Endothelial cell of umbilical vein (primary cell): ENCODE data around the gene ANKRD33. TPM values are rescaled to one million over a fixed set of nuclear protein-coding genes. Genes with fewer than 3 reads are reported as not detected.

Experiments used
- BruUV-seq: library from RNA; stranded (reverse); fragments of 400-500 nt; replicated peaks from 2 replicates; lab custom pipeline; 2021; lab: Mats Ljungman, UMichigan
- CTCF ChIA-PET: fragments of 300-600, 350-600 bp; sonication (Branson Sonifier 250); formaldehyde crosslinking; loops from one replicate; lab custom pipeline; 2021; ENCODE audit warnings: antibody characterized with exemption, inconsistent platforms; lab: Charles Lee
- POLR2A ChIA-PET: fragments of 300-600, 350-600 bp; sonication (Branson Sonifier 250); formaldehyde crosslinking; loops from one replicate; lab custom pipeline; 2021; ENCODE audit warnings: antibody characterized with exemption, inconsistent platforms; lab: Charles Lee
- DNase-seq: peaks from one replicate; pipeline ENCODE4 v3.0.0-alpha.2; 2011; ENCODE audit warnings: low read depth, low spot score
- FAIRE-seq: peaks from 2 replicates; lab custom pipeline; 2011; peaks lifted over from hg19 to GRCh38; lab: Jason Lieb, UNC
- H2AFZ ChIP-seq: 2 replicates; pipeline ENCODE4 v1.6.0; 2012; ENCODE audit warnings: low read depth, low read length, control low read depth, inconsistent platforms
- H3K27ac ChIP-seq: 2 replicates; pipeline ENCODE4 v1.5.1; 2011; ENCODE audit warnings: low read depth, mild to moderate bottlenecking, control low read depth, low read length, moderate library complexity; ENCODE audit not compliant: insufficient read depth
- H3K27me3 ChIP-seq, 2 experiments: 2 replicates each; pipeline versions ENCODE4 v1.6.0 to v1.6.1; 2011; ENCODE audit warnings: low read length in 2 of 2, mixed read lengths in 1 of 2; ENCODE audit not compliant: control insufficient read depth in 2 of 2, insufficient read depth in 2 of 2
- H3K36me3 ChIP-seq, 2 experiments: 2 replicates in 1 of 2; 3 replicates in 1 of 2; pipeline ENCODE4 v1.5.1; 2011; ENCODE audit warnings: low read length in 2 of 2, mild to moderate bottlenecking in 1 of 2, moderate library complexity in 1 of 2; ENCODE audit not compliant: control insufficient read depth in 2 of 2, insufficient read depth in 2 of 2; ENCODE audit errors: extremely low read depth in 1 of 2
- H3K4me1 ChIP-seq: 3 replicates; pipeline ENCODE4 v1.5.1; 2011; ENCODE audit warnings: mild to moderate bottlenecking, low read length; ENCODE audit not compliant: control insufficient read depth, insufficient read depth; ENCODE audit errors: extremely low read depth
- H3K4me2 ChIP-seq: 2 replicates; pipeline ENCODE4 v1.6.1; 2011; ENCODE audit warnings: low read length, control low read depth, mixed read lengths; ENCODE audit not compliant: insufficient read depth
- H3K4me3 ChIP-seq, 3 experiments: fragments of 200-600 bp in 1 of 3; sonication (generic), shearing (Covaris generic) in 1 of 3; replicated peaks in 1 of 3; 2 replicates each; pipeline ENCODE4 v1.5.1; 2011 to 2016; ENCODE audit warnings: control low read depth in 3 of 3, low read length in 3 of 3, mild to moderate bottlenecking in 2 of 3, inconsistent platforms in 1 of 3, low read depth in 1 of 3, moderate library complexity in 1 of 3; ENCODE audit not compliant: insufficient read depth in 1 of 3
- H3K79me2 ChIP-seq: 2 replicates; pipeline ENCODE4 v1.6.0; 2012; ENCODE audit warnings: low read length, inconsistent platforms; ENCODE audit not compliant: control insufficient read depth, insufficient read depth
- H3K9ac ChIP-seq: replicated peaks from 2 replicates; pipeline ENCODE3; 2011; ENCODE audit warnings: low read length, control low read depth; ENCODE audit not compliant: insufficient read depth; ENCODE audit errors: extremely low read depth
- H3K9me1 ChIP-seq: replicated peaks from 3 replicates; pipeline ENCODE4 v1.6.0; 2011; ENCODE audit warnings: mild to moderate bottlenecking, low read length; ENCODE audit not compliant: control insufficient read depth, insufficient read depth; ENCODE audit errors: extremely low read depth
- H3K9me3 ChIP-seq: replicated peaks from 2 replicates; pipeline ENCODE4 v1.5.1; 2012; ENCODE audit warnings: low read length, inconsistent platforms; ENCODE audit not compliant: control insufficient read depth, insufficient read depth
- H4K20me1 ChIP-seq: replicated peaks from 2 replicates; pipeline ENCODE3; 2011; ENCODE audit warnings: mild to moderate bottlenecking, low read length; ENCODE audit not compliant: control insufficient read depth, insufficient read depth; ENCODE audit errors: extremely low read depth
- EZH2 ChIP-seq: IDR thresholded peaks from 2 replicates; pipeline ENCODE4 v1.6.1; 2012; ENCODE audit warnings: borderline replicate concordance, low read depth, mild to moderate bottlenecking, moderate library complexity, low read length, inconsistent platforms; ENCODE audit not compliant: severe bottlenecking
- FOS ChIP-seq: IDR thresholded peaks from 2 replicates; pipeline ENCODE4 v1.6.1; 2011; ENCODE audit warnings: mild to moderate bottlenecking, low read length, moderate library complexity, borderline replicate concordance; ENCODE audit not compliant: insufficient read depth
- GATA2 ChIP-seq: IDR thresholded peaks from 2 replicates; pipeline ENCODE4 v1.7.0; 2011; ENCODE audit warnings: low read depth, mild to moderate bottlenecking, moderate library complexity, mixed read lengths, low read length; ENCODE audit not compliant: insufficient read length, insufficient read depth
- JUN ChIP-seq: IDR thresholded peaks from 2 replicates; pipeline ENCODE4 v1.6.1; 2011; ENCODE audit warnings: borderline replicate concordance, low read depth; ENCODE audit not compliant: insufficient read length, insufficient read depth
- MYC ChIP-seq: IDR thresholded peaks from one replicate; pipeline ENCODE4 v1.6.1; 2011; ENCODE audit warnings: mild to moderate bottlenecking, low read depth, low read length
- POLR2A ChIP-seq: IDR thresholded peaks from 2 replicates; pipeline ENCODE4 v1.6.1; 2012; ENCODE audit warnings: low read depth, mild to moderate bottlenecking, control low read depth, low read length
- POLR2AphosphoS5 ChIP-seq: IDR thresholded peaks from 2 replicates; pipeline ENCODE4 v1.6.1; 2012; ENCODE audit warnings: low read depth, mild to moderate bottlenecking, control low read depth, low read length, moderate library complexity; ENCODE audit not compliant: insufficient read depth
- dilution Hi-C: fragments of 300-500 bp; cut with MboI; formaldehyde crosslinking; loops from one replicate; pipeline ENCODE4 v1.15.0; 2019; ENCODE audit warnings: low sequenced_read_pairs; ENCODE audit not compliant: extremely low pct_ligation_motif_present
- intact Hi-C: fragments of 100-400 bp; cut with micrococcal nuclease; formaldehyde crosslinking; loops from one replicate; pipeline ENCODE4 v1.10.0; 2022
- polyA plus RNA-seq, 4 experiments: library from polyadenylated mRNA; depleted of rRNA in 3 of 4; stranded (reverse) in 3 of 4; unstranded in 1 of 4; fragments of >200 nt; gene quantifications; 2 replicates each; pipeline versions ENCODE4 v1.2.1 to v1.2.3, GENCODE V29; 2011 to 2012; ENCODE audit warnings: missing spikeins in 1 of 4
- total RNA-seq: library from RNA; stranded (reverse); gene quantifications from 2 replicates; pipeline ENCODE4 v1.2.3, GENCODE V29; 2021
- TF ChIP-seq, protein P1 (sequence below), 2 donors: IDR thresholded peaks; 1 replicate in 1 of 2; 2 replicates in 1 of 2; pipeline ENCODE4 v1.5.1; 2011; ENCODE audit warnings: low read length in 2 of 2, mild to moderate bottlenecking in 2 of 2, moderate library complexity in 2 of 2, control low read depth in 1 of 2, inconsistent platforms in 1 of 2, low read depth in 1 of 2; ENCODE audit not compliant: insufficient read depth in 1 of 2; ENCODE audit errors: extremely low read depth in 1 of 2
- TF ChIP-seq, protein P2 (sequence below): IDR thresholded peaks from 2 replicates; pipeline ENCODE4 v1.6.1; 2011; ENCODE audit not compliant: insufficient read depth, insufficient read length

ANKRD33 gene
- total and polyA plus RNA-seq, 2 donors (not counting 3 experiments of a cell fraction or from before 2014, with no cell fraction given): 0.80 to 1.2 TPM

DNA sequence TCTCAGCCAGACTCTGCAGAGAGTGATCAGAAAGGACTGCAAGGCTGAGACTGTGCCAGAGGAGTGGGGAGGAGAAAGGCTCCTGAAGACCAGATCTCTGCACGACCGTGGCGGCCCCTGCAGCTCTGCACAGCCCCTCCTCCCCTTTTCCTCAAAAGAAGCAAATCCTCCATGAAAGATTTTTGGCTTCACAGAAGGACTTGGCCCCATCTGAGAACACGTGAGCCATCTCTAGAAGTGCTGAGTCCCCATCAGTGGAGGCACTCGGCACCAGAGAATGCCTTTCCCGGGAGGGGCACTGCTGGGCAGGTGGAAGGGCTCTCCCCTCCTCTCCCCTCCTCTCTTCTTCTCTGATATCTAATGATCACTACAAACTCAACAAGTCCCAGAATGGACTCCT, 46.2 kb upstream of the ANKRD33 start:
- DNase-seq (no peak), FAIRE-seq (no peak)
- BruUV-seq: no TSS peak
- intact Hi-C loops (no loop called here), dilution Hi-C loops (no loop called here)
- Histone ChIP-seq H3K4me1 (no peaks in the 10 kb centered on the region), H3K27ac (no peak overlapping the region), H3K79me2 (no peaks in the 10 kb centered on the region), H3K9me3 (no peaks in the 10 kb centered on the region), H3K4me3 (no peak overlapping the region), H4K20me1 (no peaks in the 10 kb centered on the region), H3K4me2 (no peak overlapping the region), H2AFZ (no peak overlapping the region), H3K9ac (no peak overlapping the region), H3K9me1 (no peaks in the 10 kb centered on the region), H3K36me3 (no peaks in the 10 kb centered on the region), H3K27me3 (peaks cover 4 to 24% of the 10 kb centered on the region in 2 experiments)
- no peak for TF ChIP-seq POLR2AphosphoS5
- TF ChIP-seq, protein P1, sequence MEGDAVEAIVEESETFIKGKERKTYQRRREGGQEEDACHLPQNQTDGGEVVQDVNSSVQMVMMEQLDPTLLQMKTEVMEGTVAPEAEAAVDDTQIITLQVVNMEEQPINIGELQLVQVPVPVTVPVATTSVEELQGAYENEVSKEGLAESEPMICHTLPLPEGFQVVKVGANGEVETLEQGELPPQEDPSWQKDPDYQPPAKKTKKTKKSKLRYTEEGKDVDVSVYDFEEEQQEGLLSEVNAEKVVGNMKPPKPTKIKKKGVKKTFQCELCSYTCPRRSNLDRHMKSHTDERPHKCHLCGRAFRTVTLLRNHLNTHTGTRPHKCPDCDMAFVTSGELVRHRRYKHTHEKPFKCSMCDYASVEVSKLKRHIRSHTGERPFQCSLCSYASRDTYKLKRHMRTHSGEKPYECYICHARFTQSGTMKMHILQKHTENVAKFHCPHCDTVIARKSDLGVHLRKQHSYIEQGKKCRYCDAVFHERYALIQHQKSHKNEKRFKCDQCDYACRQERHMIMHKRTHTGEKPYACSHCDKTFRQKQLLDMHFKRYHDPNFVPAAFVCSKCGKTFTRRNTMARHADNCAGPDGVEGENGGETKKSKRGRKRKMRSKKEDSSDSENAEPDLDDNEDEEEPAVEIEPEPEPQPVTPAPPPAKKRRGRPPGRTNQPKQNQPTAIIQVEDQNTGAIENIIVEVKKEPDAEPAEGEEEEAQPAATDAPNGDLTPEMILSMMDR (IDR thresholded peaks at IDR 0.05; ENCODE audit: extremely low read depth in 1 of 2, insufficient read depth in 1 of 2, low read depth in 1 of 2, low read length in 2 of 2): no peak
- TF ChIP-seq, protein P2, sequence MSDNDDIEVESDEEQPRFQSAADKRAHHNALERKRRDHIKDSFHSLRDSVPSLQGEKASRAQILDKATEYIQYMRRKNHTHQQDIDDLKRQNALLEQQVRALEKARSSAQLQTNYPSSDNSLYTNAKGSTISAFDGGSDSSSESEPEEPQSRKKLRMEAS: no peak
- TF ChIP-seq EZH2: no peak
- no peak for TF ChIP-seq GATA2
- TF ChIP-seq POLR2A: no peak
- no peak for TF ChIP-seq MYC
- no peak for TF ChIP-seq FOS
- no peak for TF ChIP-seq JUN
- POLR2A ChIA-PET: no interaction called here
- CTCF ChIA-PET: no interaction called here
